Measurements from ENCODE around the gene ST6GALNAC5. TPM values are rescaled to one million over a fixed set of nuclear protein-coding genes. Genes with fewer than 3 reads are reported as not detected.
A peak's percentile ranks its signal among the peaks of the same experiment; 100 is the strongest.

ST6GALNAC5 gene
- total and polyA plus RNA-seq, 10 of the 15 experiments (the other 5 are each of a cell fraction or from before 2014, with no cell fraction given), result under 0.01 to 1.8 (median 0.07) TPM; not detected in 6

- peak; percentile 42; the same call in 1 of the 2 replicates for TF ChIP-seq MLLT1 (IDR thresholded peaks at IDR 0.05)
- TF ChIP-seq ESRRA (IDR thresholded peaks at IDR 0.05; ENCODE audit: low read length), result no peak
- no peak for TF ChIP-seq SKIL (IDR thresholded peaks at IDR 0.05; ENCODE audit: low read depth, poor library complexity, severe bottlenecking)
- 0 out of 2 replicates have a peak, but pooled peaks have one; percentile 6 for TF ChIP-seq RUNX3 (IDR thresholded peaks at IDR 0.05; ENCODE audit: low read length)
- 0 out of 2 replicates have a peak, but pooled peaks have one; percentile 34 for TF ChIP-seq DPF2 (IDR thresholded peaks at IDR 0.05)
- no peak for TF ChIP-seq TCF12 (IDR thresholded peaks at IDR 0.05; ENCODE audit: low read depth, low read length)
- TF ChIP-seq ATF7 (IDR thresholded peaks at IDR 0.05; ENCODE audit: low read depth), result peak; percentile 52; the same call in 1 of the 2 replicates
- TF ChIP-seq SMC3 (IDR thresholded peaks at IDR 0.05; ENCODE audit: borderline replicate concordance, low read length), result no peak
- no peak for TF ChIP-seq SP1 (IDR thresholded peaks at IDR 0.05; ENCODE audit: low read depth, low read length)
- TF ChIP-seq, protein P1, sequence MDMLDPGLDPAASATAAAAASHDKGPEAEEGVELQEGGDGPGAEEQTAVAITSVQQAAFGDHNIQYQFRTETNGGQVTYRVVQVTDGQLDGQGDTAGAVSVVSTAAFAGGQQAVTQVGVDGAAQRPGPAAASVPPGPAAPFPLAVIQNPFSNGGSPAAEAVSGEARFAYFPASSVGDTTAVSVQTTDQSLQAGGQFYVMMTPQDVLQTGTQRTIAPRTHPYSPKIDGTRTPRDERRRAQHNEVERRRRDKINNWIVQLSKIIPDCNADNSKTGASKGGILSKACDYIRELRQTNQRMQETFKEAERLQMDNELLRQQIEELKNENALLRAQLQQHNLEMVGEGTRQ (IDR thresholded peaks at IDR 0.05; ENCODE audit: borderline replicate concordance, low read depth, low read length), result no peak
- TF ChIP-seq PML (IDR thresholded peaks at IDR 0.05; ENCODE audit: low read length), result no peak
- TF ChIP-seq, protein P2, sequence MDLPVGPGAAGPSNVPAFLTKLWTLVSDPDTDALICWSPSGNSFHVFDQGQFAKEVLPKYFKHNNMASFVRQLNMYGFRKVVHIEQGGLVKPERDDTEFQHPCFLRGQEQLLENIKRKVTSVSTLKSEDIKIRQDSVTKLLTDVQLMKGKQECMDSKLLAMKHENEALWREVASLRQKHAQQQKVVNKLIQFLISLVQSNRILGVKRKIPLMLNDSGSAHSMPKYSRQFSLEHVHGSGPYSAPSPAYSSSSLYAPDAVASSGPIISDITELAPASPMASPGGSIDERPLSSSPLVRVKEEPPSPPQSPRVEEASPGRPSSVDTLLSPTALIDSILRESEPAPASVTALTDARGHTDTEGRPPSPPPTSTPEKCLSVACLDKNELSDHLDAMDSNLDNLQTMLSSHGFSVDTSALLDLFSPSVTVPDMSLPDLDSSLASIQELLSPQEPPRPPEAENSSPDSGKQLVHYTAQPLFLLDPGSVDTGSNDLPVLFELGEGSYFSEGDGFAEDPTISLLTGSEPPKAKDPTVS (IDR thresholded peaks at IDR 0.05; ENCODE audit: low read depth, low read length), result no peak
- TF ChIP-seq POU2F2 (IDR thresholded peaks at IDR 0.05; ENCODE audit: borderline replicate concordance, low read depth, low read length), result no peak
- no peak for TF ChIP-seq EGR1 (IDR thresholded peaks at IDR 0.05; ENCODE audit: borderline replicate concordance in 1 of 2, low read depth in 2 of 2, low read length in 2 of 2)
- no peak for TF ChIP-seq NFYA (IDR thresholded peaks at IDR 0.05; ENCODE audit: borderline replicate concordance, low read depth, low read length)
- no peak for TF ChIP-seq GABPA (IDR thresholded peaks at IDR 0.05; ENCODE audit: low read depth)
- TF ChIP-seq ZNF207 (IDR thresholded peaks at IDR 0.05; ENCODE audit: borderline replicate concordance), result no peak
- peak; percentile 71 to 73; a peak in 2 of 4 replicates for TF ChIP-seq IKZF2 (IDR thresholded peaks at IDR 0.05)
- no peak for TF ChIP-seq BACH1 (IDR thresholded peaks at IDR 0.05; ENCODE audit: borderline replicate concordance)
- no peak for TF ChIP-seq IRF3 (IDR thresholded peaks at IDR 0.05)
- no peak for TF ChIP-seq BCL11A (IDR thresholded peaks at IDR 0.05; ENCODE audit: low read depth, low read length)
- TF ChIP-seq ZNF217 (IDR thresholded peaks at IDR 0.05), result 0 out of 2 replicates have a peak, but pooled peaks have one; percentile 30
- TF ChIP-seq ZNF384 (IDR thresholded peaks at IDR 0.05; ENCODE audit: borderline replicate concordance, low read depth, low read length), result no peak
Measured at GRCh38 chr1:76933847-76934815, 66.9 kb downstream of the ST6GALNAC5 start (continued).
